Daoy (cell line): Measurements from ENCODE around the gene SP9. TPM values are rescaled to one million over a fixed set of nuclear protein-coding genes. Genes with fewer than 3 reads are reported as not detected.
A peak's percentile ranks its signal among the peaks of the same experiment; 100 is the strongest.

ENCODE experiments used
- DNase-seq: peaks from one replicate; pipeline ENCODE4 v3.0.0-alpha.2; 2015; ENCODE audit warnings: low read depth
- total RNA-seq: library from RNA; depleted of rRNA; stranded (reverse); fragments of >200 nt; shearing (Covaris generic); gene quantifications from 2 replicates; pipeline ENCODE4 v1.2.3, GENCODE V29; 2014; rRNA removed

SP9 gene
- total RNA-seq: 0.24 and 0.69 TPM in 2 replicates

- DNase-seq: peak; percentile 83
Measured at GRCh38 chr2:174334781-174335251, at the start of gene SP9. Gene SP9, plus strand, starts transcription at chr2:174334954. Its CDS starts 139 bp downstream, at chr2:174335093.

DNA sequence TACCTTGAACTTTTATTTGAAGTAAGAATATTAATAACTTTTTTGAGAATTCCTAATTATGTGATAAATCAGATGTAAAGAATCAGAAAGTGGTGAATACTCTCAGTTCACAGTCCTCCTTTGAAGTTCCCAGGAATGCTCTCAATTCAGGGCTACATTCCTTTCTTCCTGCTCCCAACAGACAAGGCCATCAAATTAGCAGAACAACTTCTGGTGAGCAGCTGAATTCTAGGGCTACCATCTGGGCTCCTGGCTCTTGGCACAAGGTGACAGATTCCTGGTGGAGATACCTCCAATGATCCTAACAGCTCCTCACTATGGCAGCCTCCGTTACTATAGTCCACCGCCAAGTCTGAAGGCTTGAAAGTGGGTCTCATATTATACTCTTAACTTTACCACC, 48.6 kb upstream of the SP9 start:
- no peak for DNase-seq

GRCh38 chr2:174292908-174293307, 41.8 kb upstream of the SP9 start:
- DNase-seq: no peak

DNA sequence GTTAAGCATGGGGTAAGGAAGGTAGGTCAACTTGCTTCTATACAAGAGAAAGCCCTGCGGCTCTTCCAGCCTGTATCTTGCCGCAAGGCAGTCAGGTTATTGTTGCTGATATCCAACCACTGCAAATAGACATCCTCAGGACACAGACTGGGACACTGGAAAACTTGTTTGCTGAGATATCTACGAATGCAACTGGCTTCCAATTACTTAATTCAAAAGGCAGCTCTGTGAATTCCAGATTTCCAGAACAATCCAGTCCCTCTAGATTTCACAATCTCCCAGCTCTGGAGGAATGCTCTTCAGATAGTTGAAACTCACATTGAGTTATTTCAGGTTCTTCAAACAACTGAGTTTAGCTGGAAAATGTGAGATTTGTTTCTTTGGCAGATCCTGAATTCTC, 34.6 kb upstream of the SP9 start:
- no peak for DNase-seq

DNA sequence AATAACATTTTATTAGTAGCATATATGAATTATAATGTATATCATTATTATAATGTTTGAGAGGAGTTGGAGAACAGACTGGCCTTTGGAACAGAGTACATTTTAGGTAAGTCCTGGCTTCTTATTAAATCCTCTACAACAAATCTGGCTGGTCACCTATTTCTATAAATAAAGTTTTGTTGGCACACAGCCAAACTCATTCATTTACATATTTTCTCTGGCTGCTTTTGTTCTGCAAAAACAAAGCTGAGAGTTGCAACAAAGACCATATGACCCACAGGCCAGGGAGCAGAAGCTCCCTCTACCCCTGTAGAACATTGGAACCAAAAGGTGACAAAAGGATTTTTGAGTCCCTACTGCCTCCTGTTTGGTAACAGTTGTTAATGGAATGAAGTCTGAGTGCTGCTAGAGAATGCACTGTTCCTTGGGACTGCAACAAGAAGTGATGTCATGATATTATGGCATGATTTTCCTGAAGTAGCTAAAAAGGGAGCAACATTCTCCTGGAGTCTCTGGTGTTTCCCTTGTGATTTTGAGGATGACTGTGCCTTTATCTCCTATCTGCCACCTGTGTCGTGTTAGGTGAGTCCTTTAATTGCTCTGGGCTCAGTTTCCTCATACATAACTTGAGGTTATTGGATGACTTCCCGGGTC, 22.0 kb upstream of the SP9 start:
- no peak for DNase-seq

DNA sequence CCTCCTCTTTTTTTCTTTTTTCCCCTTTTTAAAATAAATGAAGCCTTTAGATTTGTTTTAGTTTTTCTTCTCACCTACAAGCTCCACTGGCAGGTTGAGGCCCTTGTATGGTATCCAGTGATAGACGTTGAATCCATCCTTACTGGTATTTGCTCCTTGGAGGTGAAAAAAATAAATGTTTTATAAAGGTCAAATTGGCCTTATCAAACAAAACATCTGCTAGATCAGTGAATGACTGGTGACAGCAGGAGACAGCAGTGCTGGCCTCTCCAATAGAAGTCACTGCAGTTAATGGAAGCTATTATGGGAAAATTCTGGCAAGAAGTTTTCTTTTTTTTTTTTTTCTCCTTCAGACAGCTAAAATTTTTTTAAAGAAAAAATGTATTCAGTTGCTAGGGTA, 12.6 kb upstream of the SP9 start:
- no peak for DNase-seq

DNA sequence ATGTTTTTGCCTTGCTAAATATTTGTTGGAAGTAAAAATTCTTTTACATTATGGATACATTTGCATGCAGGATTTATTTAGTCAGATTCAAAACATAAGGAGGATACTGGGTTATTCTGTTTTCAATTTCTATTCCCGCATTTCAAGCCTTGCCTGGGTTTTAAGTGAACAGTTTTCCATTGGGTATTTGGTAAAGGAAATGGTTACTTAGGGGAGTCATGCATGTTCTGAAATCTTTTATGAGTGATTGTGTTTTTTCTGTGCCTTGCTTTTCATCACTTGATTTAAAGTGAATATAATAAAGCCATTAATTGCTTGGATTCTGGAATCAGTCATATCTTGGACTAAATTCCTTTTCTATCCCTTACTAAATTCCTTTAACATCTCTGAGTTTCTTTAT, 12.0 kb upstream of the SP9 start:
- DNase-seq: no peak

DNA sequence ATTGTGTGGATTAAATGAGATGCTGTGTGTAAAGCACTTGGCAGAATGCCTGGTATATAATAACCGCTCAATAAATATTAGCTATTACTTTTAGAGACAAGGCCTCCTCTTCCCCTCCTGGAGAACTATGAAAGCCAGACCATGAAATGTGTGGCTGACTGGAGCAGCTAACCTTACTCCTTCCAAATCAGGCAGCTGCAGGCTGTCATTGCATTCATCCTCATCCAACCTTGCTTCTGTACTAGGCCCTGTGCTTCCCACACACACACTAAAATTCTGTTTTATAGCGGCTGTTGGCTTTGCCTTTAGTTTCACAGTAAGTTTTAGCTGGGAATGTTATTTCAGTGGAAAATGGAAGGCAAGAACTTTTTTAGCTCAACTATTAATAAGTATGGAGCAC, 10.2 kb upstream of the SP9 start:
- DNase-seq: no peak

DNA sequence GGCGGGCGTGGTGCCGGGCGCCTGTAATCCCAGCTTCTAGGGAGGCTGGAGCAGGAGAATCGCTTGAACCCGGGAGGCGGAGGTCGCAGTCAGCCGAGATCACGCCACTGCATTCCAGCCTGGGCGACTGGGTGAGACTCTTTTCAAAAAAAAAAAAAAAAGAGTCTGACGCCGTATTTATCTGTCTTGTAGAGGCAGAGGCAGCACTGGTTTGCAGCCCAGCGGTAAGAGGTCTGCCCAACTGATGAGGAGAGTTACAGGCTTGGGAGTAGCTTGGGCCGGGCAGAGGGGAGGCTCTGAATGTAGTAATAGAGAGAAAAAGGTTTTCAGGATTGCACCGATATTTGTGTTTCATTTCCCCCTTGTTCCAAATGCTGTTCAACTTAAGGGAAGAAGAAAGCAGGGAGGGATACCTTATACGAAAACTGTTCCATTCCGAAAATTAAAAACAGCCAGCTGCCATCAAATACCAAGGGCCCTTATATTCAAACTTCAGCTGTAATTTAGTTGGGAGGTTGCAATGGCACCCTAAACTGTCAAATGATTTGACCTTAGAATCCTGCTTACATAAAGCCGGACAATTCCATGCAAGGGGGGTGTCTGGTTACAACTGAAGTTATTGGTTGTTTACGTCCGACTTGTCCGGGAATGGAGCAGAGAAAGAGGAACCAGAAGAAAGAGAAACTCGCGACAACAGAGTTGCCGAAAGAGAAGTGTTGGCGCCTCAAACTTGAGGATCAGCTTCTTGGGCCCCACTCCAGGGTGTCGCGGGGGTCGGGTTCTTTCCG, 9.2 kb upstream of the SP9 start:
- DNase-seq: no peak

DNA sequence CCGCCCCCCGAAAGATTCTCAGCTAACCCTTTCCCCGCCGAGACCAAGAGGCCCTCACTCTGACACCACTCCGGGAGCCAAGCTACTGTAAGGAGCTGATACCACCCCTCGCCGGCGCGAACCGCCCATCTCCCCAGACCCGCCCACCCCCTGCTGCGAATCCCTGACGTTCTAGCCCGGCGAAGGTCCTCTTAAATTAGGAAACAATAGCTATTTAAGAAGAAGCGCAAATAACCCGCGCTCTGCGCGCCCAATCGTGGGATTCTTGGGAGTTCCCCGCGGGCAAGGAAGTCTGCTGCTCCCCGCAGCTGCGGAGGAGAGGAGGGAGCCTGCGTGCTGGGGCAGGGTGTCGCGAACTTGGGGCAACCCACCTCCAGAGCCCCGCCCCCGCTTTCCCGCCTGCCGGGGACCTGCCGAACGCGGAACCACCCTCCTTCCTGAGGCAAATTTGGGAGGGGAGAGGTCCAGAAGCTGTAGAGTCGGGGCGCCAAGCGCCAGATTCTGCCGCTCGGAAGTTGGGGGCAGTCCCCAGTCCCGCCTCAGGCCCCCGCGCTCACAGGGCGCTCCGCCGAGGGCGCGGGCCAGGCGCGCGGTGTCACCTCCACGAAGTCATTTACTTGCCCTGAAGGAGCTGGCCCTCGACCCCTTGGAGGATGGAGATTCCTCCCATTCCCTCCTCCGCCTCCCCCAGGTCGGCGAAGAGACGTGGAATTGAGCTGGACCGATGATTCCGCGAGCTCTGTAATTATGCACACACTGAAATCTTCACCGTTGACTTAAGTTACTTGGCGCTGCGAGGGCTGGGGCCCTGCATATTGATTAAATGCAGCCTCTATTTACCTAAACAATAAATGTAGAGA, 8.4 kb upstream of the SP9 start:
- DNase-seq: peak; percentile 36

- DNase-seq: no peak
Measured at GRCh38 chr2:174327021-174327840, 7.5 kb upstream of the SP9 start.

GRCh38 chr2:174327841-174328113, 7.0 kb upstream of the SP9 start:
- DNase-seq: no peak

GRCh38 chr2:174328114-174328960, 6.4 kb upstream of the SP9 start:
- DNase-seq: no peak

- no peak for DNase-seq
Measured at GRCh38 chr2:174328961-174329715, 5.6 kb upstream of the SP9 start.

- DNase-seq: no peak
Measured at GRCh38 chr2:174330945-174331594, 3.7 kb upstream of the SP9 start.

DNA sequence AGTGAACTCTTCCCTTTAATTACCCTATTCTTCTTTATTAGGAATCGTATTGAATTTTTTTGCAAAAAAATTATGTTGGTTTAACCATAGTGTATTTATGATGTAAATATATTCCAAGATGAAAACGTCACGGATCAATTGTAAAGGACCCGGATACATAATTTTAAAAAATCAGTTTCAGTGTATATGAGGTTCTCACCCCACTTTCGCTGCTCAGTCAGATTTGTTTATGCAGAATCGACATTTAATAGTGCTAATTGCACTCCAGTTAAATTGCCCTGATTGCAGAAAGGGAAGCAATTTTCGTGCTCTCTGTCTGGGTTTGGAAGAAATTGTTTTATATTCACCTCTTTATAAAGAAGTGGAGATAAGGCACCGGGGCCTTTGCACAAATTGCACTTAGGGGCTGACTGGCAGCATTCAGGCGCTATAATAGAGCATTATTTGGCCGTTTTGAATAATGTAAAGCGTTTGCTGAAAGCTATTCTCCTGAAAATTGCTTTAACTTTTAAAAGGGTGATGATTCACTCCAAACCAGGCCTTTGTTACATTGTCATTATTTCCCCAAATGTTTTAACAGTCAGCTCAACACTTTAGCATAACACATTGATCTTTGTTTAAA, 3.0 kb upstream of the SP9 start:
- DNase-seq: no peak

DNA sequence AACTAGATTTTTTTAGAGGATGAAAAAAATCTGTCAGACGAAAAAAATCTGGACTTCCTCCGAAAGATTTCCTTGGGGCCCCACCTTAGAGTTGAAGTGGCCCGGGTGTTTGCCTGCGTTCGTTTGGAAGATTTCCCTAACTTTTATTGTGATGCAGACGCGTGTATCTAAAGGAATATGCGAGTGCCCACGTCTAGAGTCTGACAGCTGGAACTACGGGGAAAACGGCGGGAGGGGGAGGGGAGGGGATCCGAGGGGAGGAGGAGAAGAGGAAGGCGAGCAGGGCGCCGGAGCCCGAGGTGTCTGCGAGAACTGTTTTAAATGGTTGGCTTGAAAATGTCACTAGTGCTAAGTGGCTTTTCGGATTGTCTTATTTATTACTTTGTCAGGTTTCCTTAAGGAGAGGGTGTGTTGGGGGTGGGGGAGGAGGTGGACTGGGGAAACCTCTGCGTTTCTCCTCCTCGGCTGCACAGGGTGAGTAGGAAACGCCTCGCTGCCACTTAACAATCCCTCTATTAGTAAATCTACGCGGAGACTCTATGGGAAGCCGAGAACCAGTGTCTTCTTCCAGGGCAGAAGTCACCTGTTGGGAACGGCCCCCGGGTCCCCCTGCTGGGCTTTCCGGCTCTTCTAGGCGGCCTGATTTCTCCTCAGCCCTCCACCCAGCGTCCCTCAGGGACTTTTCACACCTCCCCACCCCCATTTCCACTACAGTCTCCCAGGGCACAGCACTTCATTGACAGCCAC, 2.4 kb upstream of the SP9 start:
- DNase-seq: no peak

DNA sequence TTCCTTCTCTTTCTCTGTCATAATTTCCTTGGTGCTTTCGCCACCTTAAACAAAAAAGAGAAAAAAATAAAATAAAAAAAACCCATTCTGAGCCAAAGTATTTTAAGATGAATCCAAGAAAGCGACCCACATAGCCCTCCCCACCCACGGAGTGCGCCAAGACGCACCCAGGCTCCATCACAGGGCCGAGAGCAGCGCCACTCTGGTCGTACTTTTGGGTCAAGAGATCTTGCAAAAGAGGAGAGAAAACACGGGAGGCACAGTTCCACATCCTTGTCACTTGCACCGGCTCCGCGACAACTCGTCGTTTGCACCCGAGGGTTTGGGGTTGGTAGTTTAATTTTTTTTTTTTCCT, 1.8 kb upstream of the SP9 start:
- no peak for DNase-seq
